ENCODE measurements around the gene PHAF1. TPM values are rescaled to one million over a fixed set of nuclear protein-coding genes. Genes with fewer than 3 reads are reported as not detected.
A peak's percentile ranks its signal among the peaks of the same experiment; 100 is the strongest.

Gene PHAF1
- total RNA-seq, 1 experiment from 2014 or later = 15.7 TPM

- in situ Hi-C loops (cut with HindIII; ENCODE audit: low pct_unique_long_range_greater_than_20kb, low sequenced_read_pairs) = no loop called here
- no peaks in the 10 kb centered on the region for H3K27me3 ChIP-seq (ENCODE audit: control insufficient read depth, insufficient read depth, low read length)
- ChIA-PET CTCF (no interaction called here), POLR2A (no interaction called here)
- intact Hi-C loops (cut with micrococcal nuclease; ENCODE audit: unreplicated experiment) = loop anchor here (10.0 kb wide), 1 partner anchor 229 kb away; no protein-coding TSS in a partner anchor
- peak; percentile 78 for DNase-seq (ENCODE audit: low read depth, low spot score)
- H3K9me3 ChIP-seq (ENCODE audit: control insufficient read depth, insufficient read depth, low read depth, low read length) = no peaks in the 10 kb centered on the region
- peak within 1 kb of the TSS; percentile 77 for H3K27ac ChIP-seq (ENCODE audit: low read length)
- H3K4me3 ChIP-seq (ENCODE audit: low read depth in 2 of 2, low read length in 2 of 2) = peak within 1 kb of the TSS; percentile 65 to 87
- peak; percentile 45; the same call in 1 of the 2 replicates for TF ChIP-seq POLR2AphosphoS5 (IDR thresholded peaks at IDR 0.05; ENCODE audit: low read depth, low read length)
- TF ChIP-seq, protein P1, sequence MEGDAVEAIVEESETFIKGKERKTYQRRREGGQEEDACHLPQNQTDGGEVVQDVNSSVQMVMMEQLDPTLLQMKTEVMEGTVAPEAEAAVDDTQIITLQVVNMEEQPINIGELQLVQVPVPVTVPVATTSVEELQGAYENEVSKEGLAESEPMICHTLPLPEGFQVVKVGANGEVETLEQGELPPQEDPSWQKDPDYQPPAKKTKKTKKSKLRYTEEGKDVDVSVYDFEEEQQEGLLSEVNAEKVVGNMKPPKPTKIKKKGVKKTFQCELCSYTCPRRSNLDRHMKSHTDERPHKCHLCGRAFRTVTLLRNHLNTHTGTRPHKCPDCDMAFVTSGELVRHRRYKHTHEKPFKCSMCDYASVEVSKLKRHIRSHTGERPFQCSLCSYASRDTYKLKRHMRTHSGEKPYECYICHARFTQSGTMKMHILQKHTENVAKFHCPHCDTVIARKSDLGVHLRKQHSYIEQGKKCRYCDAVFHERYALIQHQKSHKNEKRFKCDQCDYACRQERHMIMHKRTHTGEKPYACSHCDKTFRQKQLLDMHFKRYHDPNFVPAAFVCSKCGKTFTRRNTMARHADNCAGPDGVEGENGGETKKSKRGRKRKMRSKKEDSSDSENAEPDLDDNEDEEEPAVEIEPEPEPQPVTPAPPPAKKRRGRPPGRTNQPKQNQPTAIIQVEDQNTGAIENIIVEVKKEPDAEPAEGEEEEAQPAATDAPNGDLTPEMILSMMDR (IDR thresholded peaks at IDR 0.05) = no peak
- BruUV-seq (replicated peaks) = no TSS peak
- H3K36me3 ChIP-seq (ENCODE audit: control insufficient read depth, insufficient read depth, low read length) = peaks cover 4% of the 10 kb centered on the region; the same call in 1 of the 2 replicates
- peak; percentile 93 for ATAC-seq
- H3K4me1 ChIP-seq (ENCODE audit: control insufficient read depth, insufficient read depth, low read length) = peaks cover 8% of the 10 kb centered on the region
These were observed 74.1 kb downstream of the PHAF1 start, which contains the start of gene MATCAP1 for GRCh38 chr16:67183627-67184452. MATCAP1 (minus strand) TSS chr16:67183963; CDS start chr16:67180610, 3,353 bp downstream.

GRCh38 chr16:67184453-67184994 lies 74.8 kb downstream of the PHAF1 start:
- H3K4me1 ChIP-seq (ENCODE audit: control insufficient read depth, insufficient read depth, low read length) = peaks cover 8% of the 10 kb centered on the region
- CTCF ChIA-PET = interaction anchor here (0.7 kb wide), 1 partner anchor 14 kb away, joined by 4 read pairs; the partner anchor contains the start of gene NOL3
- no peak for DNase-seq (ENCODE audit: low read depth, low spot score)
- no TSS peak for BruUV-seq (replicated peaks)
- peaks cover 4% of the 10 kb centered on the region; the same call in 1 of the 2 replicates for H3K36me3 ChIP-seq (ENCODE audit: control insufficient read depth, insufficient read depth, low read length)
- H3K27ac ChIP-seq (ENCODE audit: low read length) = no peak overlapping the region
- no peaks in the 10 kb centered on the region for H3K27me3 ChIP-seq (ENCODE audit: control insufficient read depth, insufficient read depth, low read length)
- H3K9me3 ChIP-seq (ENCODE audit: control insufficient read depth, insufficient read depth, low read depth, low read length) = no peaks in the 10 kb centered on the region
- ATAC-seq = peak; percentile 32
- POLR2A ChIA-PET = no interaction called here
- in situ Hi-C loops (cut with HindIII; ENCODE audit: low pct_unique_long_range_greater_than_20kb, low sequenced_read_pairs) (no loop called here), intact Hi-C loops (cut with micrococcal nuclease; ENCODE audit: unreplicated experiment) (loop anchor here (10.0 kb wide), 1 partner anchor 230 kb away; no protein-coding TSS in a partner anchor)
- TF ChIP-seq REST (IDR thresholded peaks at IDR 0.05; ENCODE audit: insufficient read depth in 1 of 2, low read depth in 2 of 2, low read length in 1 of 2) = no peak
- no peak for TF ChIP-seq POLR2AphosphoS5 (IDR thresholded peaks at IDR 0.05; ENCODE audit: low read depth, low read length)
- TF ChIP-seq, protein P1 (IDR thresholded peaks at IDR 0.05) = no peak
- no peak for TF ChIP-seq TCF7L2 (IDR thresholded peaks at IDR 0.05; ENCODE audit: low read depth, low read length)
- H3K4me3 ChIP-seq (ENCODE audit: low read depth in 2 of 2, low read length in 2 of 2) = peak overlapping the region; percentile 65 to 87

Measured in Panc1 (cell line).